IMR-90 (cell line): Measurements from ENCODE around the gene TOR4A. TPM values are rescaled to one million over a fixed set of nuclear protein-coding genes. Genes with fewer than 3 reads are reported as not detected.

Source experiments
- ATAC-seq: fragments of 200-7000 bp; cut with Tn5 transposase; 2 replicates; pipeline ENCODE4 v1.9.1; 2020; ENCODE audit warnings: low read depth, mild to moderate bottlenecking, moderate library complexity
- BruUV-seq: library from RNA; stranded (reverse); fragments of 400-500 nt; replicated peaks from 2 replicates; lab custom pipeline; 2021; lab: Mats Ljungman, UMichigan
- CTCF ChIA-PET: fragments of 300-600 bp; formaldehyde crosslinking; extraction: SDS; loops from one replicate; lab custom pipeline; 2021; ENCODE audit warnings: antibody characterized with exemption; lab: Yijun Ruan, JAX
- POLR2A ChIA-PET: fragments of 300-600 bp; sonication (Branson Sonifier 250); formaldehyde crosslinking; loops from one replicate; lab custom pipeline; 2022; ENCODE audit warnings: antibody characterized with exemption; ENCODE audit not compliant: unreplicated experiment; lab: Charles Lee
- DNase-seq: peaks from one replicate; pipeline ENCODE4 v3.0.0; 2013
- H2AFZ ChIP-seq: replicated peaks from 2 replicates; pipeline ENCODE3; 2013; ENCODE audit warnings: low read length, mild to moderate bottlenecking; ENCODE audit not compliant: poor library complexity
- H2AK5ac ChIP-seq: 2 replicates; pipeline ENCODE4 v1.6.1; 2013; ENCODE audit warnings: low read depth, low read length, inconsistent platforms
- H2AK9ac ChIP-seq: replicated peaks from 2 replicates; pipeline ENCODE3; 2013; ENCODE audit warnings: mild to moderate bottlenecking, low read depth, low read length, moderate library complexity; ENCODE audit not compliant: poor library complexity
- H2BK120ac ChIP-seq: 2 replicates; pipeline ENCODE4 v1.6.1; 2013; ENCODE audit warnings: low read depth, low read length, inconsistent platforms
- H2BK15ac ChIP-seq: 3 replicates; pipeline ENCODE4 v1.6.1; 2013; ENCODE audit warnings: low read depth, low read length, inconsistent platforms
- H2BK20ac ChIP-seq: 2 replicates; pipeline ENCODE4 v1.6.1; 2013; ENCODE audit warnings: low read depth, mild to moderate bottlenecking, inconsistent platforms, low read length, moderate library complexity
- H2BK5ac ChIP-seq: 2 replicates; pipeline ENCODE4 v1.6.1; 2013; ENCODE audit warnings: mild to moderate bottlenecking, low read depth, low read length, inconsistent platforms; ENCODE audit not compliant: poor library complexity, severe bottlenecking
- H3K14ac ChIP-seq: replicated peaks from 2 replicates; pipeline ENCODE4 v1.6.1; 2013; ENCODE audit warnings: low read depth, low read length, inconsistent platforms
- H3K18ac ChIP-seq: 2 replicates; pipeline ENCODE4 v1.6.1; 2013; ENCODE audit warnings: low read depth, low read length, control low read depth
- H3K23ac ChIP-seq: 2 replicates; pipeline ENCODE4 v1.6.1; 2013; ENCODE audit warnings: low read depth, low read length, inconsistent platforms
- H3K27ac ChIP-seq: 2 replicates; pipeline ENCODE4 v1.5.1; 2013; ENCODE audit warnings: mild to moderate bottlenecking, control low read depth, low read length; ENCODE audit not compliant: insufficient read depth
- H3K27me3 ChIP-seq: 2 replicates; pipeline ENCODE4 v1.6.1; 2013; ENCODE audit warnings: low read length; ENCODE audit not compliant: control insufficient read depth, insufficient read depth
- H3K36me3 ChIP-seq: 2 replicates; pipeline ENCODE4 v1.6.1; 2013; ENCODE audit warnings: low read length, mixed read lengths; ENCODE audit not compliant: control insufficient read depth, insufficient read depth
- H3K4ac ChIP-seq: 2 replicates; pipeline ENCODE4 v1.6.1; 2013; ENCODE audit warnings: low read depth, low read length, inconsistent platforms
- H3K4me1 ChIP-seq: 2 replicates; pipeline ENCODE4 v1.6.1; 2013; ENCODE audit warnings: low read length, mixed read lengths; ENCODE audit not compliant: control insufficient read depth, insufficient read depth
- H3K4me2 ChIP-seq: 2 replicates; pipeline ENCODE4 v1.6.1; 2013; ENCODE audit warnings: low read depth, mild to moderate bottlenecking, control low read depth, low read length, moderate library complexity
- H3K4me3 ChIP-seq: 2 replicates; pipeline ENCODE4 v1.5.1; 2013; ENCODE audit warnings: low read depth, mild to moderate bottlenecking, control low read depth, low read length, moderate library complexity; ENCODE audit not compliant: insufficient read depth
- H3K56ac ChIP-seq: 2 replicates; pipeline ENCODE4 v1.6.1; 2013; ENCODE audit warnings: low read length, inconsistent platforms; ENCODE audit not compliant: insufficient read depth; ENCODE audit errors: extremely low read depth
- H3K79me1 ChIP-seq, 2 experiments: 2 replicates each; pipeline ENCODE4 v1.6.1; 2013; ENCODE audit warnings: low read length in 2 of 2, inconsistent platforms in 1 of 2, low read depth in 1 of 2
- H3K9ac ChIP-seq: 2 replicates; pipeline ENCODE4 v1.6.1; 2013; ENCODE audit warnings: low read depth, low read length, control low read depth
- H3K9me1 ChIP-seq: 2 replicates; pipeline ENCODE4 v1.6.1; 2013; ENCODE audit warnings: low read length, inconsistent platforms; ENCODE audit not compliant: insufficient read depth
- H3K9me3 ChIP-seq: 2 replicates; pipeline ENCODE4 v1.6.1; 2013; ENCODE audit warnings: low read length; ENCODE audit not compliant: control insufficient read depth, insufficient read depth
- H4K20me1 ChIP-seq: 2 replicates; pipeline ENCODE4 v1.6.1; 2013; ENCODE audit warnings: low read length, inconsistent platforms; ENCODE audit not compliant: insufficient read depth
- H4K5ac ChIP-seq: 2 replicates; pipeline ENCODE4 v1.6.1; 2013; ENCODE audit warnings: mild to moderate bottlenecking, low read depth, low read length, control low read depth
- H4K8ac ChIP-seq, 2 experiments: 2 replicates each; pipeline ENCODE4 v1.6.1; 2013; ENCODE audit warnings: low read depth in 2 of 2, low read length in 2 of 2, control low read depth in 1 of 2, inconsistent platforms in 1 of 2
- H4K91ac ChIP-seq: 2 replicates; pipeline ENCODE4 v1.6.1; 2013; ENCODE audit warnings: low read depth, low read length, inconsistent platforms; ENCODE audit not compliant: insufficient read depth
- BHLHE40 ChIP-seq: fragments of 150-350 bp; IDR thresholded peaks from 2 replicates; pipeline ENCODE4 v1.6.1; 2016; ENCODE audit warnings: mild to moderate bottlenecking, low read depth, low read length
- CEBPB ChIP-seq: IDR thresholded peaks from 2 replicates; pipeline ENCODE4 v1.6.1; 2012; ENCODE audit warnings: low read depth, low read length, improper control_type of control experiment
- CHD1 ChIP-seq: IDR thresholded peaks from 2 replicates; pipeline ENCODE4 v1.6.1; 2012; ENCODE audit warnings: low read depth, low read length, improper control_type of control experiment
- FOS ChIP-seq: fragments of 150-350 bp; IDR thresholded peaks from 2 replicates; pipeline ENCODE4 v1.6.1; 2016; ENCODE audit warnings: low read depth, low read length
- MAFK ChIP-seq: IDR thresholded peaks from 2 replicates; pipeline ENCODE4 v1.6.1; 2012; ENCODE audit warnings: low read depth, low read length, improper control_type of control experiment
- MAZ ChIP-seq: IDR thresholded peaks from 2 replicates; pipeline ENCODE4 v1.6.1; 2012; ENCODE audit warnings: low read depth, mild to moderate bottlenecking, low read length, improper control_type of control experiment, moderate library complexity, borderline replicate concordance
- MXI1 ChIP-seq: IDR thresholded peaks from 2 replicates; pipeline ENCODE4 v1.6.1; 2012; ENCODE audit warnings: low read depth, mild to moderate bottlenecking, low read length, moderate library complexity, borderline replicate concordance
- NFE2L2 ChIP-seq: fragments of 150-350 bp; IDR thresholded peaks from 2 replicates; pipeline ENCODE4 v1.6.1; 2016; ENCODE audit warnings: low read depth, mild to moderate bottlenecking, low read length
- POLR2A ChIP-seq: IDR thresholded peaks from 2 replicates; pipeline ENCODE4 v1.6.1; 2012; ENCODE audit warnings: mild to moderate bottlenecking, low read depth, low read length
- RAD21 ChIP-seq: IDR thresholded peaks from 2 replicates; pipeline ENCODE4 v1.6.1; 2012; ENCODE audit warnings: low read length, improper control_type of control experiment
- RCOR1 ChIP-seq: IDR thresholded peaks from 2 replicates; pipeline ENCODE4 v1.6.1; 2012; ENCODE audit warnings: mild to moderate bottlenecking, low read length, improper control_type of control experiment; ENCODE audit not compliant: insufficient replicate concordance
- RFX5 ChIP-seq: IDR thresholded peaks from 2 replicates; pipeline ENCODE4 v1.8.0; 2012; ENCODE audit warnings: low read depth, mild to moderate bottlenecking, low read length, moderate library complexity
- SMC3 ChIP-seq: fragments of 150-350 bp; IDR thresholded peaks from 2 replicates; pipeline ENCODE4 v1.6.1; 2016; ENCODE audit warnings: low read depth, mild to moderate bottlenecking, antibody characterized with exemption, low read length, moderate library complexity
- WGBS, 2 experiments: methylation state at CpG; one replicate each; pipeline versions ENCODE4 v1.1.5 to v1.1.7; 2013; ENCODE audit warnings: missing lambda C conversion rate in 2 of 2; ENCODE audit not compliant: insufficient read length in 1 of 2; ENCODE audit errors: extremely low coverage in 2 of 2; 5-methylcytosine and 5-hydroxymethylcytosine counted together
- dilution Hi-C: fragments of 300-500 bp; cut with HindIII; formaldehyde crosslinking; loops from one replicate; pipeline ENCODE4 v1.14.3; 2018; ENCODE audit warnings: low sequenced_read_pairs; ENCODE audit not compliant: unreplicated experiment
- in situ Hi-C: fragments of 300-500 bp; cut with MboI; formaldehyde crosslinking; loops from 3 replicates; pipeline ENCODE4 v1.14.3; 2019; ENCODE audit warnings: low sequenced_read_pairs, inconsistent platforms, mixed read lengths
- intact Hi-C: fragments of 100-400 bp; cut with micrococcal nuclease; formaldehyde crosslinking; loops from 2 replicates; pipeline ENCODE4 v1.10.0; 2022
- polyA plus RNA-seq, 3 experiments: library from polyadenylated mRNA; depleted of rRNA; stranded (reverse); fragments of >200 nt; gene quantifications; 2 replicates each; pipeline ENCODE4 v1.2.3, GENCODE V29; 2012; ENCODE audit warnings: low replicate concordance in 1 of 3
- total RNA-seq: library from RNA; depleted of rRNA; stranded (reverse); fragments of >200 nt; gene quantifications from 2 replicates; pipeline ENCODE4 v1.2.3, GENCODE V29; 2012
- TF ChIP-seq, protein P1 (sequence below): conservative IDR thresholded peaks from 2 replicates; pipeline ENCODE4 v1.5.1; 2012; ENCODE audit warnings: mild to moderate bottlenecking, low read depth, low read length, improper control_type of control experiment
- TF ChIP-seq, protein P2 (sequence below): fragments of 150-350 bp; IDR thresholded peaks from 2 replicates; pipeline ENCODE4 v1.6.1; 2016; ENCODE audit warnings: low read depth, mild to moderate bottlenecking, low read length, moderate library complexity, borderline replicate concordance
- TF ChIP-seq, protein P3 (sequence below): fragments of 150-350 bp; IDR thresholded peaks from 2 replicates; pipeline ENCODE4 v1.6.1; 2017; ENCODE audit warnings: mild to moderate bottlenecking, antibody characterized with exemption, low read length, low read depth

TOR4A gene
- total and polyA plus RNA-seq, 2 of the 4 experiments (the other 2 are of a cell fraction): 9.7 to 22.9 TPM

DNA sequence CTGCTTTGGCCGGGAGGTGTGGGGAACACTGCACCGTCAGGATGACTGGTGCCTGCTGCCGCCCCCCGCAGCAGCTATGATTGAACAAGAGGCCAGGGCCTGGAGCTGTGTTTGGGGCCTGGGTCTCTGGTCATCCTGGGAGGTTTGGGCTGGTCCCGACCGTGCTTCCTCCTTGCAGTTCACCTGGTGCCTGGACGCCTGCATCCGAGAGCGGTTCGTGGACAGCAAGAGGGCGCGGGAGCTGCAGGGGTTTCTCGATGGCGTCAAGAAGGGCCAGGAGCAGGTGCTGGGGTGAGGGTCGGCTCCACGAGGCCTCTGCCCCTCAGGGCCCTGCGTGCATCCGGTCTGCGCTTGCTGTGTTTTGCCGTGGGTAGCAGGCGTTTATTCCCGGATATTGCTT is 13.5 kb upstream of the TOR4A start:
- intact Hi-C loops: no loop called here
- Histone ChIP-seq H2AFZ (no peak overlapping the region), H3K23ac (no peak overlapping the region), H4K8ac (no peak overlapping the region), H3K27me3 (no peaks in the 10 kb centered on the region), H3K18ac (no peak overlapping the region), H3K79me1 (peaks cover 10 to 41% of the 10 kb centered on the region in 2 experiments), H3K9me3 (no peaks in the 10 kb centered on the region), H2BK120ac (no peak overlapping the region), H3K27ac (no peak overlapping the region), H3K4ac (no peak overlapping the region), H4K5ac (no peak overlapping the region), H3K9ac (no peak overlapping the region), H3K4me3 (no peak overlapping the region), H3K4me2 (no peak overlapping the region), H2AK9ac (no peak overlapping the region), H3K4me1 (peaks cover 7% of the 10 kb centered on the region), H2AK5ac (no peak overlapping the region), H3K14ac (no peak overlapping the region), H4K91ac (no peak overlapping the region), H2BK15ac (no peak overlapping the region), H4K20me1 (peaks cover 15% of the 10 kb centered on the region), H2BK5ac (no peak overlapping the region), H3K36me3 (peaks cover 51% of the 10 kb centered on the region), H3K9me1 (peaks cover 6% of the 10 kb centered on the region), H2BK20ac (no peak overlapping the region), H3K56ac (no peak overlapping the region)
- BruUV-seq: no TSS peak
- WGBS, 2 experiments: 97% methylated on average over 14 of the region's 22 CpGs; no CpG with 5 or more reads in 1 of the 2 experiments
- dilution Hi-C loops: no loop called here
- ATAC-seq (no peak), DNase-seq (no peak)
- TF ChIP-seq MXI1 (no peak), NFE2L2 (no peak), MAFK (no peak), SMC3 (no peak), CHD1 (no peak), FOS (no peak), POLR2A (no peak), MAZ (no peak), BHLHE40 (no peak), RFX5 (no peak), RCOR1 (no peak), RAD21 (no peak), CEBPB (no peak)
- TF ChIP-seq, protein P1, sequence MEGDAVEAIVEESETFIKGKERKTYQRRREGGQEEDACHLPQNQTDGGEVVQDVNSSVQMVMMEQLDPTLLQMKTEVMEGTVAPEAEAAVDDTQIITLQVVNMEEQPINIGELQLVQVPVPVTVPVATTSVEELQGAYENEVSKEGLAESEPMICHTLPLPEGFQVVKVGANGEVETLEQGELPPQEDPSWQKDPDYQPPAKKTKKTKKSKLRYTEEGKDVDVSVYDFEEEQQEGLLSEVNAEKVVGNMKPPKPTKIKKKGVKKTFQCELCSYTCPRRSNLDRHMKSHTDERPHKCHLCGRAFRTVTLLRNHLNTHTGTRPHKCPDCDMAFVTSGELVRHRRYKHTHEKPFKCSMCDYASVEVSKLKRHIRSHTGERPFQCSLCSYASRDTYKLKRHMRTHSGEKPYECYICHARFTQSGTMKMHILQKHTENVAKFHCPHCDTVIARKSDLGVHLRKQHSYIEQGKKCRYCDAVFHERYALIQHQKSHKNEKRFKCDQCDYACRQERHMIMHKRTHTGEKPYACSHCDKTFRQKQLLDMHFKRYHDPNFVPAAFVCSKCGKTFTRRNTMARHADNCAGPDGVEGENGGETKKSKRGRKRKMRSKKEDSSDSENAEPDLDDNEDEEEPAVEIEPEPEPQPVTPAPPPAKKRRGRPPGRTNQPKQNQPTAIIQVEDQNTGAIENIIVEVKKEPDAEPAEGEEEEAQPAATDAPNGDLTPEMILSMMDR: no peak
- TF ChIP-seq, protein P2, sequence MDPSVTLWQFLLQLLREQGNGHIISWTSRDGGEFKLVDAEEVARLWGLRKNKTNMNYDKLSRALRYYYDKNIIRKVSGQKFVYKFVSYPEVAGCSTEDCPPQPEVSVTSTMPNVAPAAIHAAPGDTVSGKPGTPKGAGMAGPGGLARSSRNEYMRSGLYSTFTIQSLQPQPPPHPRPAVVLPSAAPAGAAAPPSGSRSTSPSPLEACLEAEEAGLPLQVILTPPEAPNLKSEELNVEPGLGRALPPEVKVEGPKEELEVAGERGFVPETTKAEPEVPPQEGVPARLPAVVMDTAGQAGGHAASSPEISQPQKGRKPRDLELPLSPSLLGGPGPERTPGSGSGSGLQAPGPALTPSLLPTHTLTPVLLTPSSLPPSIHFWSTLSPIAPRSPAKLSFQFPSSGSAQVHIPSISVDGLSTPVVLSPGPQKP: no peak
- TF ChIP-seq, protein P3, sequence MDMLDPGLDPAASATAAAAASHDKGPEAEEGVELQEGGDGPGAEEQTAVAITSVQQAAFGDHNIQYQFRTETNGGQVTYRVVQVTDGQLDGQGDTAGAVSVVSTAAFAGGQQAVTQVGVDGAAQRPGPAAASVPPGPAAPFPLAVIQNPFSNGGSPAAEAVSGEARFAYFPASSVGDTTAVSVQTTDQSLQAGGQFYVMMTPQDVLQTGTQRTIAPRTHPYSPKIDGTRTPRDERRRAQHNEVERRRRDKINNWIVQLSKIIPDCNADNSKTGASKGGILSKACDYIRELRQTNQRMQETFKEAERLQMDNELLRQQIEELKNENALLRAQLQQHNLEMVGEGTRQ: no peak
- in situ Hi-C loops: no loop called here
- POLR2A ChIA-PET: no interaction called here
- CTCF ChIA-PET: no interaction called here
